Erythroblast (primary cell): Measurements from ENCODE around the gene AGAP1.

ENCODE experiments used
- DNase-seq, 2 experiments: peaks; one replicate each; lab custom pipeline; 2025; lab: John Stamatoyannopoulos, UW
- GATA1 ChIP-seq: IDR thresholded peaks from 2 replicates; pipeline ENCODE4 v1.6.1; 2011; ENCODE audit warnings: low read depth, mild to moderate bottlenecking, control low read depth, low read length, moderate library complexity
- POLR2A ChIP-seq: IDR thresholded peaks from 2 replicates; pipeline ENCODE4 v1.6.1; 2011; ENCODE audit warnings: mild to moderate bottlenecking, low read length

The AGAP1 gene

GRCh38 chr2:235690809-235691450 lies 197.1 kb downstream of the AGAP1 start:
- DNase-seq = no peak
- TF ChIP-seq GATA1 (no peak), POLR2A (no peak)

DNA sequence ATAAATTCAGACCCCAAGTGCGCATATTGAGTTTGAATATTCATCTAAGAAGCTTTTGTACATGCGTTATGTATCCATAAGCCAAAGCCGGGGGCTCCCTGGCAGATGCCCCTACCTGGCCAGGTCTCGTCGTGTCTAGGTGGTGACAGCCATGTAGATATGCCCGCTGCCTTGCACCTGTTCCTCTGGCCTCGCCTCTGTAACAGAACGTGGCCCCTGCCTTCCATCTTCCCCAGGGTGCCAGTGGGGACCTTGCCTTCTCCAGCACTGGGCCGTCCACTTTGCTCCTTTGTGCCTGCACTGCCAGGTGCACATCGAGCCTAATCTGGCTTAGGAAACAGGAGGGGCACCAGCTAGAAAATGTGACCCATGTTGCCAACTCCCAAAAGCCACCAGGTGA lies 198.2 kb downstream of the AGAP1 start:
- TF ChIP-seq POLR2A = no peak
- no peak for TF ChIP-seq GATA1
- no peak for DNase-seq

GRCh38 chr2:235692671-235693171 lies 198.9 kb downstream of the AGAP1 start:
- TF ChIP-seq POLR2A (no peak), GATA1 (no peak)
- peak; percentile 78 to 87 for DNase-seq

- TF ChIP-seq GATA1 (no peak), POLR2A (no peak)
- DNase-seq = no peak
Measured at GRCh38 chr2:235693279-235693678, 199.4 kb downstream of the AGAP1 start.

- DNase-seq = no peak
- TF ChIP-seq POLR2A (no peak), GATA1 (no peak)
Measured at GRCh38 chr2:235694721-235695601, 201.1 kb downstream of the AGAP1 start.

DNA sequence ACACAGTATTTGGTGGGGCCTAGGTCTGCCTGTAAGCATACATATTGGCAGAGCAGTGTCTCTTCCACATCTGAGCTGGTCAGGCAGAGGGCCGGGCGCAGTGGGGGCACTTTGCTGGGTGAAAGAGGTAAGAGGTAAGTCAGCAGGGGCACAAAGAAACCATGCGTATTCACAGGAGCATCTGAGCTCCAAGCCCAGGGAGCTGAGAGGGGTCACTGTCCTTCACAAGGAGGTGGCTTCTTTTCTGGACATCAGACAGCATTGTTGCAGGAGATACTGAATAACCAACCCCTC lies 201.7 kb downstream of the AGAP1 start:
- no peak for DNase-seq
- TF ChIP-seq POLR2A (no peak), GATA1 (no peak)

DNA sequence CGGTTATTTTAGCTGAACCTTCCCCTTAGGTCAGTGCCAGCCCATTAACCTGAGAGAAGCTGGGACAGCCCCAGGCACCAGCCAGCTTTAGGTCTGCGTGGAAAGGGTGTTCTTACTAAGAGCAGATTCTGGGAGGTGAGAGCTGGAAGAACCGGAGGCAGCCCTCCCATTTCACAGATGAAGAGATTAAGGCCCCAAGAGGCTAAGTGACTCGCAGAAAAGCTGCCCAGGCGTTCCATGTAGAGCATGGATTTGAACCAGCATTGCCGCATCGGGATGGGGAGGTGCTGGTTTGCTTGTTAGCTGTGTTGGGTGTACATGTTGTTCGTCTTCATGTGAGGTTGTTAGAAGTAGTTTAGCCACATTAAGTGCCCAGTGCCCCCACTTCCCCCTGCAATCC lies 203.2 kb downstream of the AGAP1 start:
- no peak for DNase-seq
- TF ChIP-seq POLR2A (no peak), GATA1 (no peak)

GRCh38 chr2:235698028-235698427 lies 204.2 kb downstream of the AGAP1 start:
- DNase-seq = peak in 1 of 2 experiments; percentile 8
- TF ChIP-seq POLR2A = no peak

GRCh38 chr2:235698491-235698890 lies 204.6 kb downstream of the AGAP1 start:
- DNase-seq = no peak
- TF ChIP-seq GATA1 (no peak), POLR2A (no peak)

GRCh38 chr2:235699576-235699975 lies 205.7 kb downstream of the AGAP1 start:
- no peak for TF ChIP-seq GATA1
- no peak for TF ChIP-seq POLR2A
- no peak for DNase-seq

DNA sequence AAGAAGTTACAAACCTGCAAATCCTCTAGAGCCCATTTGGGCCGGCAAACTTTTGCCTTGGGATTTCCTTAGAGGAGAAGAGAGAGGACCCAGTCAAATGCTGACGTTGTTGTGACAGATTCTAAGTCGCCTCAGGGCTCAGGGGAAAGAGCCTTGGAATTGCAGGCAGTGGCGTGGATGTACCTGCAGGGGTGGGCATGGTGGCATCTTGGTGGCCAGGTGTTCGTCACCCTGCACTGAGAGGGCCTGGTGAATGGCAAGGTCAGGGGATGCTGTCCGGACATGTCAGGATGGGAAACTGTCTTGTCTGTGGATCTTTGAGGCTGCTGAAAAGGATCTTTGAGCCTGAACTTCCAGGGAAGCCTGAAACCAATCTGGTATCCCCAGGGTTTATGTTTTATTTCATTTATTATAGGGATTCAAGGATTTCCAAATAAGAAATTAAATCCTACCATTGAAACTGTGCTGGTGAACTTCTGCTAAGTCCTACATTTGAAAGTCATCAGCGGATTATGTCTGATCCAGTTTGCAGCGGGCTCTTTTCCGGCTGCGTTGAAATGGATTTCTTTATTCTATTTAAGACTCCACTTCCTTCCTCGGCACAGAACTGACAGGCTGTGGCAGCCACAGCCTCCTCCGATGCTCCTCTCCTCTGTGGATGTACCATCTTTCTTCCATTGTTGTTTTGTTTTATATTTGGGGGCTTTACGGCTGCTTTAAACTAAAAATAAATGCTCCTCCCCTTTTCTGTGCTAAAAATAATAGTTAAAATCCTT lies 207.6 kb downstream of the AGAP1 start:
- no peak for TF ChIP-seq GATA1
- no peak for TF ChIP-seq POLR2A
- DNase-seq = no peak

- no peak for DNase-seq
- TF ChIP-seq GATA1 = no peak
Measured at GRCh38 chr2:235702186-235702585, 208.3 kb downstream of the AGAP1 start.

- no peak for TF ChIP-seq POLR2A
- no peak for TF ChIP-seq GATA1
Measured at GRCh38 chr2:235703711-235704295, 210.0 kb downstream of the AGAP1 start.

More at GRCh38 chr2:235703711-235704295, 210.0 kb downstream of the AGAP1 start:
- no peak for DNase-seq
